ENCODE results near the gene SPRED3.
"Not testable (repeated sequence)": the region's sequence is repeated elsewhere in the genome, so short reads cannot be mapped to it uniquely, and the experiment has no call there.

SPRED3 gene, protein sequence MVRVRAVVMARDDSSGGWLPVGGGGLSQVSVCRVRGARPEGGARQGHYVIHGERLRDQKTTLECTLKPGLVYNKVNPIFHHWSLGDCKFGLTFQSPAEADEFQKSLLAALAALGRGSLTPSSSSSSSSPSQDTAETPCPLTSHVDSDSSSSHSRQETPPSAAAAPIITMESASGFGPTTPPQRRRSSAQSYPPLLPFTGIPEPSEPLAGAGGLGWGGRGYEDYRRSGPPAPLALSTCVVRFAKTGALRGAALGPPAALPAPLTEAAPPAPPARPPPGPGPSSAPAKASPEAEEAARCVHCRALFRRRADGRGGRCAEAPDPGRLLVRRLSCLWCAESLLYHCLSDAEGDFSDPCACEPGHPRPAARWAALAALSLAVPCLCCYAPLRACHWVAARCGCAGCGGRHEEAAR

DNA sequence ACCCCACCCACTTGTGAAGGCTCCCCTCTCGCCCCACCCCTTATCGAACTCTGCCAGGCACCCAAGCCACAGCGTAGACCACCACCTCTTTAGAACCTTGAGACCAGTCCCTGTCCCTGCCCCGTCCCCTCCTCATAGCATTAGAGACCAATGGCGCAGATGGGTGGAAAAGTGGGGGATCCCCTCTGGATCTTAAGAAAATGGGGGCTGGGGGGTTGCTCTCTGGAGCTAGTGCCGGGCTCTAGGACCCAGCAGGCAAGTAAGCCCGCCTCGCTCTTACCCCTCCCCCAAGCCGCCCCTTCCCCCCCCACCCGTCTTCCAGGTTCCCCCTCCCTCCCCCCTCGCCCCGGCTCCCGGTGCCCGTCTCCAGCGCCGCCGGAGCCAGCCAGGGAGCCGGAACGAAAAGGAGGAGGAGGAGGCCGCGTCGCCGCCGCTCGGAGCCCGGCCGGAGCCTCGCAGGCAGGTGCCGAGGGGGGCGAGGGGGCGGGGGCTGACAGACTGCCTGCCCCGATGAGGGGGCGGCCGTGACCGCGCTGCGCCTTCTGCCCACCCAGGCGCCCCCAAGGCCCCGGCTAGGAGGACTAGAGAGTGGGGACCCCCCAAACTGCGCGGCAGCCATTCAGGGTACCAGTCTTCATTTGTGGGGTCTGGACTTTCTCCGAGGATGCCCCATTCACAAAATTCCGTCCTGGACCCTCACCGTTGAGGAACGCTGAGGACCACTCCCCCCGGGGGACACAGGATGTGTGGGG is at the start of gene SPRED3:
SPRED3 (plus strand) TSS at position 349 of the 752 bp plus-strand sequence. CDS start 1,606 bp downstream, outside the sequence.
- 0 out of 2 replicates have a peak, but pooled peaks cover under 1% of the 10 kb centered on the region for H3K36me3 ChIP-seq (ENCODE audit: insufficient read depth, low read length)
- H3K27me3 ChIP-seq (ENCODE audit: insufficient read depth, low read length): no peaks in the 10 kb centered on the region
- peak within 1 kb of the TSS; percentile 86 for H3K27ac ChIP-seq (ENCODE audit: low read depth, low read length)
- H3K4me1 ChIP-seq (ENCODE audit: control insufficient read depth, insufficient read depth, low read length, unreplicated experiment): peaks cover 23% of the 10 kb centered on the region
- H3K4me3 ChIP-seq (ENCODE audit: low read depth, low read length): peak within 1 kb of the TSS; percentile 88
- H2AFZ ChIP-seq (ENCODE audit: low read length, unreplicated experiment): peak within 1 kb of the TSS; percentile 68
- peaks cover 11% of the 10 kb centered on the region for H3K79me2 ChIP-seq (ENCODE audit: control insufficient read depth, insufficient read depth, low read length, unreplicated experiment)

DNA sequence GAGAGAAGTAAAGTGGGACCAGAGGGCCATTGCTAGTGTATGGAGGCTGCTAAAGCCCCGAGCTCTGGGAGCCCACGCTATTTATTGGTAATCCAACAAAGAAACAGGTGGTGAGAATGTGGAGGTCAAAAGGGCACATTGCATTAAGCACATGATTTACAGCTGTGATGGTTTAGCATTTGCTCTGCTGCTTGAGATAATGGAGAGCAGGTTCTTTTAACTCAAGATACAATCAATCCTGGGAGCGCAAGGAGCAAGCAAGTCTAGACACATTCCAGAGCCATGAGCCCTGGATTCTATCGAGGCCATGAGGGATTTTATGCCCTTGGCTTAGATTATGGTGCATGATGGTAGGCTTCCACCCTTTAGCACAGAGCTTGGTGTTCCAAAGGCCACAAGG is 49.5 kb upstream of the SPRED3 start:
- not testable (repeated sequence) for H3K27ac ChIP-seq (ENCODE audit: low read depth, low read length); H3K36me3 ChIP-seq (ENCODE audit: insufficient read depth, low read length); H3K79me2 ChIP-seq (ENCODE audit: control insufficient read depth, insufficient read depth, low read length, unreplicated experiment); H2AFZ ChIP-seq (ENCODE audit: low read length, unreplicated experiment); H3K4me3 ChIP-seq (ENCODE audit: low read depth, low read length); H3K4me1 ChIP-seq (ENCODE audit: control insufficient read depth, insufficient read depth, low read length, unreplicated experiment); H3K27me3 ChIP-seq (ENCODE audit: insufficient read depth, low read length)

DNA sequence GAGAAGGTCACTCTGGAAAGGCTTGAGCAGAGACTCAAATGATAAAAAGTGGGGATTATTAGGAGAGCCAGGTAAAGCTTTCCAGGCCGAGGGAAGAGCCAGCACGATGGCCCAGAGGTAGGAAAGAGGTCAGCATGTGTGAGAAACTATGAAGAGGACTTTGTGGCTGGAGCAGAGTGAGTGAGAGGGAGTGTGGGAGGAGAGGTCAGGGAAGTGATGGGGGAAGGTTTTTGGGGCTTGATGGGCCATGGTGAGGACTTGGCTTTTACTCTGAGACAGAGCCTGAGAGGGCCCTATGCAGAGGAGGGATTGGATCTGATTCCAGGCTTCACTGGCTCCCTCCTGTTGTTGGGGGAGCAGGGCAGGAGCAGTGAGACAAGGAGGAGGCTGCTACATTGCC is 47.6 kb upstream of the SPRED3 start:
- Histone ChIP-seq H3K27ac (ENCODE audit: low read depth, low read length) (no peak overlapping the region), H3K27me3 (ENCODE audit: insufficient read depth, low read length) (no peaks in the 10 kb centered on the region), H3K36me3 (ENCODE audit: insufficient read depth, low read length) (no peaks in the 10 kb centered on the region), H3K79me2 (ENCODE audit: control insufficient read depth, insufficient read depth, low read length, unreplicated experiment) (no peaks in the 10 kb centered on the region), H3K4me3 (ENCODE audit: low read depth, low read length) (no peak overlapping the region), H2AFZ (ENCODE audit: low read length, unreplicated experiment) (no peak overlapping the region), H3K4me1 (ENCODE audit: control insufficient read depth, insufficient read depth, low read length, unreplicated experiment) (no peaks in the 10 kb centered on the region)

DNA sequence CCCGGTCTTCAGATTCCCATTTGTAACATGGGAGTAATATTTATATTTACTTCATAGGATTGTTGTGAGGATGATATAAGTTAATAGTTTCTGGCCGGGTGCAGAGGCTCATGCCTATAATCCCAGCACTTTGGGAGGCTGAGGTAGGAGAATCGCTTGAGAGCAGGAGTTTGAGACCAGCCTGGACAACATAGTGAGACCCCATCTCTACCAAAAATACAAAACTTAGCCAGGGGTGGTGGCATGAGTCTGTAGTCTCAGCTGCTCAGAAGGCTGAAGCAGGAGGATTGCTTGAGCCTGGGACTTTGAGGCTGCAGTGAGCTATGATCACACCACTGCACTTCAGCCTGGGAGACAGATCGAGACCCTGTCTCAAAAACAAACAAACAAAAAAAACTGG is 41.7 kb upstream of the SPRED3 start:
- no peaks in the 10 kb centered on the region for H3K79me2 ChIP-seq (ENCODE audit: control insufficient read depth, insufficient read depth, low read length, unreplicated experiment)
- H2AFZ ChIP-seq (ENCODE audit: low read length, unreplicated experiment): no peak overlapping the region
- no peaks in the 10 kb centered on the region for H3K36me3 ChIP-seq (ENCODE audit: insufficient read depth, low read length)
- no peaks in the 10 kb centered on the region for H3K27me3 ChIP-seq (ENCODE audit: insufficient read depth, low read length)
- H3K4me3 ChIP-seq (ENCODE audit: low read depth, low read length): no peak overlapping the region
- H3K4me1 ChIP-seq (ENCODE audit: control insufficient read depth, insufficient read depth, low read length, unreplicated experiment): no peaks in the 10 kb centered on the region
- no peak overlapping the region for H3K27ac ChIP-seq (ENCODE audit: low read depth, low read length)

DNA sequence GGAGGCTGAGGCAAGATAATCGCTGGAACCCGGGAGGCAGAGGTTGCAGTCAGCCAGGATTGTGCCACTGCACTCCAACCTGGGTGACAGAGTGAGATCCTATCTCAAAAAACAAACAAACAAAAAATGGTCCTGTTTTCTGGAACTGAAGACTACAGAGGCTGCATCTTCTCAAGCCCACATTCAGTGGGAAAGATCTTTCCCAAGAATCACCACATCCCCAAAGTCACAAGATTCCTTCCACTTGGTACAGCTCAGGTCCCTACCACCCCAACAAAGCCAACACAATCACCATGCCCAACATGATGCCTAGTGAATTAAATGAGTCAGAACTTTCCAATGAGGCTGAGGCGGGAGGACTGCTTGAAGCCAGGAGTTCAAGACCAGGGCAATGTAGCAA is 37.6 kb upstream of the SPRED3 start:
- no peak overlapping the region for H3K4me3 ChIP-seq (ENCODE audit: low read depth, low read length)
- no peaks in the 10 kb centered on the region for H3K36me3 ChIP-seq (ENCODE audit: insufficient read depth, low read length)
- no peaks in the 10 kb centered on the region for H3K4me1 ChIP-seq (ENCODE audit: control insufficient read depth, insufficient read depth, low read length, unreplicated experiment)
- no peak overlapping the region for H2AFZ ChIP-seq (ENCODE audit: low read length, unreplicated experiment)
- no peak overlapping the region for H3K27ac ChIP-seq (ENCODE audit: low read depth, low read length)
- no peaks in the 10 kb centered on the region for H3K79me2 ChIP-seq (ENCODE audit: control insufficient read depth, insufficient read depth, low read length, unreplicated experiment)
- H3K27me3 ChIP-seq (ENCODE audit: insufficient read depth, low read length): peaks cover 2% of the 10 kb centered on the region; the same call in 1 of the 2 replicates

DNA sequence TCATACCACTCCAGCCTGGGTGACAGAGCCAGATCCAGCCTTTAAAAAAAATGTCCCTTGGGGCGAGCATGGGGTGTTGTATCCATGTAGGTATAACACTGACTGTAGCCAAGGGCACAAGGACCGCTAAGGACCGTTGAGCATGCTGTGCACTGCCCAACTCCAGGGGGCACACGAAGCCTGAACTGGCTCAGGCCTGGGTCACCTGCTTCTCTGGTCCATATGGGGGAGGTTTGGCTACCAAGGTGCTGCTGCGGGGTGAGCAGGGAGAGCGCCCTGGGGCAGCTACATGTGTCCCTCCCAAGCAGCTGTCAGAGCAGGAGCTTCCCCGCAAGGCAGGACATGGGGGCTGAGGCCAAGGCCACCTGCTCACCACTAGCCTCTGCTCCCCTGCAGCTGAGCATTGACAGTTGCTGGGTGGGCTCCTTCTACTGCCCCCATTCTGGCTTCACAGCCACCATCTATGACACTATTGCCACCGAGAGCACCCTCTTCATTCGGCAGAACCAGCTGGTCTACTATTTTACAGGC is 36.6 kb upstream of the SPRED3 start:
- H3K36me3 ChIP-seq (ENCODE audit: insufficient read depth, low read length): no peaks in the 10 kb centered on the region
- H3K27ac ChIP-seq (ENCODE audit: low read depth, low read length): no peak overlapping the region
- peaks cover 5% of the 10 kb centered on the region; the same call in 1 of the 2 replicates for H3K27me3 ChIP-seq (ENCODE audit: insufficient read depth, low read length)
- no peak overlapping the region for H2AFZ ChIP-seq (ENCODE audit: low read length, unreplicated experiment)
- no peak overlapping the region for H3K4me3 ChIP-seq (ENCODE audit: low read depth, low read length)
- H3K4me1 ChIP-seq (ENCODE audit: control insufficient read depth, insufficient read depth, low read length, unreplicated experiment): no peaks in the 10 kb centered on the region
- no peaks in the 10 kb centered on the region for H3K79me2 ChIP-seq (ENCODE audit: control insufficient read depth, insufficient read depth, low read length, unreplicated experiment)

DNA sequence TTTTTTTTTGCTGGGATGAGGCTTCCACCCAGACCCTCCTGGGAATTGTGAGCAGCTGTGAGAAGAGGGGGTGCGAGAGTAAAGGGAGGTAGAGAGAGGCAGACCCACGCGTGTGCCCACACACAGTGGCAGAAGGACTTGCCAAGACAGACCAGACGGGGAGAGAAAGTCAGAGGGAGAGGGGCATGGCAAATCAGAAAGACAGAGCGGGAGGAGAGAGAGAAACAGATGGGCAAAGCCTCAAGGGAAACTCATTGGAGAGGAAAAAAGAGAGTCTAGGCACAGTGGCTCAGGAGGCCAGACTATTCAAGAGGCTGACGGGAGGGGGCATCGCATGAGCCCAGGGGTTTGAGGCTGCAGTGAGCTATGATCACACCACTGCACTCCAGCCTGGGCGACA is 35.9 kb upstream of the SPRED3 start:
- Histone ChIP-seq H3K4me1 (ENCODE audit: control insufficient read depth, insufficient read depth, low read length, unreplicated experiment) (no peaks in the 10 kb centered on the region), H3K27me3 (ENCODE audit: insufficient read depth, low read length) (peaks cover 5% of the 10 kb centered on the region; the same call in 1 of the 2 replicates), H3K79me2 (ENCODE audit: control insufficient read depth, insufficient read depth, low read length, unreplicated experiment) (no peaks in the 10 kb centered on the region), H3K27ac (ENCODE audit: low read depth, low read length) (no peak overlapping the region), H3K36me3 (ENCODE audit: insufficient read depth, low read length) (no peaks in the 10 kb centered on the region), H3K4me3 (ENCODE audit: low read depth, low read length) (no peak overlapping the region), H2AFZ (ENCODE audit: low read length, unreplicated experiment) (no peak overlapping the region)

DNA sequence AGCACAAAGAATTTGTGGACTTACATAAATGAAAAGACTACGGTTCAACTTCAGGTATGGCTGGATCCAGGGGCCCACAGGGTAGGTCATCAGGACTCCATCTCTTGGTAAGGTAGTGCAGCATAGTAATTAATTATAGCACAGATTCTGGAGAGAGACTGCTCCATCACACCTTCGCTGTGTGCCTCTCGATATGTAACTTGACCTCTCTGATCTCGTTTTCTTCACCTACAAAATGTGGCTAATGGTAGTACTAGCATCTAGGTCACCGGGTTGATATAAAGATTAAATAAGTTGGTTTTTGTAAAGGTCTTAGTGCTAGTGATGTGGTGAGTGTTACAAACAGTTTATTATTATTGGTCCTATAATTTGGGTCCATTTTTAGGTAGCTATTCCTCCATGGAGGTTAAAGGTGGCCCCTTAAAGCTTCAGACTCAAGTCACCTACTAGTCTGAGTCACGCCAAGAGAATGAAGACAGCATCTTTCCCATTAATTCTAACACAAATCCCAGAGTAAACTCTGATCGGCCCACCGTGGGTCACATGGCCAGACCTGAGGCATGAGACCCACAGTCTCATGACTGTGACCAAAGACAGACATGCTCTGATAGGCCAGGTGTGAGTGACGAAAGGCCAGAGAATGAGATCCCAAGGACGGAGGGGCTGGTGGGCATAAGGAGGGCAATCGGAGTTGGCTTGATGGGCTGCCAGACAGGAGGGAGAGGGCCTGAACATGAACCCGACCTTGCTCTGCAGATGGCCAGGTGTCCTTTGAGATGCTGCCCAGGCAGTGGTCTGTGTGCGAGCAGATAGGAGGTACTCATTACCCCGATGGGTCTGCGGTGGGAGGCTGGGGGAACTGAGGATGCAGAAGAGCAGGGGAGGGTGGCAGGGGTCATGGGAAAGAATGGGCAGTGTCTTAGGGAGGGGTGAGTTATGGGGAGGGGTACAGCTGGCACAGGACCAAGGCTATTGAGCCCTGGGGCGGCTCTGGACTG is 32.5 kb upstream of the SPRED3 start:
- Histone ChIP-seq H3K4me1 (ENCODE audit: control insufficient read depth, insufficient read depth, low read length, unreplicated experiment) (no peaks in the 10 kb centered on the region), H3K36me3 (ENCODE audit: insufficient read depth, low read length) (no peaks in the 10 kb centered on the region), H3K27ac (ENCODE audit: low read depth, low read length) (no peak overlapping the region), H3K79me2 (ENCODE audit: control insufficient read depth, insufficient read depth, low read length, unreplicated experiment) (no peaks in the 10 kb centered on the region), H3K4me3 (ENCODE audit: low read depth, low read length) (no peak overlapping the region), H2AFZ (ENCODE audit: low read length, unreplicated experiment) (no peak overlapping the region), H3K27me3 (ENCODE audit: insufficient read depth, low read length) (peaks cover 33% of the 10 kb centered on the region)

DNA sequence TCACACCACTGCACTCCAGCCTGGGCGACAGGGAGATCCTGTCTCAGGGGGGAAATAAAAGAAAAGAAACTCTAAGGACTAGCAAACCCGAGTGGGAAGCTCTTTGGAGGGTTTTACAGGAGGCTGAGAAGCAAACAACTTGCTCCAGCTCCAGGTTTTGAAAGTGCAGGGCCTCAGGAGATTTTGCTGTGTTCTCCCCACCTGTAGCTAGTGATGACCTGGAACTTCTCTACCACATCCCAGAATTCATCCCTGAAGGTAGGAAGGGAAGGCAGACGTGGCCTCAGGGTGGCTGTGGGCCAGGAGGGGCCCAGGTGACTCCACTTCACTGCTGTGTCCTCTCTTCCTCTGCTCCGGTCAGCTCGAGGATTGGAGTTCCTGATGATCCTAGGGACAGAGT is 30.4 kb upstream of the SPRED3 start:
- no peaks in the 10 kb centered on the region for H3K4me1 ChIP-seq (ENCODE audit: control insufficient read depth, insufficient read depth, low read length, unreplicated experiment)
- H3K27ac ChIP-seq (ENCODE audit: low read depth, low read length): no peak overlapping the region
- H3K27me3 ChIP-seq (ENCODE audit: insufficient read depth, low read length): peaks cover 36% of the 10 kb centered on the region

More for the DNA sequence above, 30.4 kb upstream of the SPRED3 start:
- Histone ChIP-seq H2AFZ (ENCODE audit: low read length, unreplicated experiment) (no peak overlapping the region), H3K4me3 (ENCODE audit: low read depth, low read length) (no peak overlapping the region), H3K79me2 (ENCODE audit: control insufficient read depth, insufficient read depth, low read length, unreplicated experiment) (no peaks in the 10 kb centered on the region), H3K36me3 (ENCODE audit: insufficient read depth, low read length) (no peaks in the 10 kb centered on the region)

Data from ACC112 (cell line).